WTC11 (cell line): ENCODE results near the gene OR13C2. TPM values are rescaled to one million over a fixed set of nuclear protein-coding genes. Genes with fewer than 3 reads are reported as not detected.

ENCODE experiments used
- ATAC-seq: fragments of 200-7000 bp; cut with Tn5 transposase; 2 replicates; pipeline ENCODE4 v1.10.0; 2021; ENCODE audit warnings: mild to moderate bottlenecking, moderate library complexity
- CTCF ChIA-PET: fragments of 300-600 bp; sonication (Branson Sonifier 250); formaldehyde crosslinking; loops from one replicate; lab custom pipeline; 2021; ENCODE audit warnings: antibody characterized with exemption; lab: Charles Lee
- POLR2A ChIA-PET: fragments of 350-600 bp; sonication (Branson Sonifier 250); formaldehyde crosslinking; loops from one replicate; lab custom pipeline; 2021; ENCODE audit warnings: antibody characterized with exemption; lab: Charles Lee
- DNase-seq: peaks from one replicate; pipeline ENCODE4 v3.0.0; 2021; ENCODE audit warnings: low spot score
- H3K27ac Mint-ChIP-seq: 2 replicates; pipeline ENCODE4 v1.8.0; 2021; ENCODE audit warnings: mixed read lengths
- H3K27me3 Mint-ChIP-seq: 2 replicates; pipeline ENCODE4 v1.8.0; 2021; ENCODE audit warnings: low read depth, mild to moderate bottlenecking, moderate library complexity, mixed read lengths
- H3K36me3 Mint-ChIP-seq: 2 replicates; pipeline ENCODE4 v1.8.0; 2021; ENCODE audit warnings: mixed read lengths
- H3K4me1 Mint-ChIP-seq: 2 replicates; pipeline ENCODE4 v1.8.0; 2022; ENCODE audit warnings: mixed read lengths
- H3K4me3 Mint-ChIP-seq: 2 replicates; pipeline ENCODE4 v1.8.0; 2021; ENCODE audit warnings: mild to moderate bottlenecking, moderate library complexity, mixed read lengths
- H3K9me3 Mint-ChIP-seq: 2 replicates; pipeline ENCODE4 v1.8.0; 2021; ENCODE audit warnings: mixed read lengths
- ATF2 ChIP-seq: sonication (generic); formaldehyde crosslinking; IDR thresholded peaks from 2 replicates; pipeline ENCODE4 v1.8.1; 2022; ENCODE audit warnings: low read depth, missing genetic modification reagents, borderline replicate concordance
- ATF3 ChIP-seq: sonication (generic); formaldehyde crosslinking; conservative IDR thresholded peaks from 2 replicates; pipeline ENCODE4 v1.8.1; 2022; ENCODE audit warnings: mild to moderate bottlenecking, missing genetic modification reagents
- HMGA2 ChIP-seq: fragments of 250-450 bp; sonication (Bioruptor Pico); IDR thresholded peaks from 2 replicates; pipeline ENCODE4 v1.4.0; 2021; ENCODE audit warnings: mild to moderate bottlenecking, moderate library complexity
- JUN ChIP-seq: sonication (generic); formaldehyde crosslinking; IDR thresholded peaks from 2 replicates; pipeline ENCODE4 v1.8.0; 2023; ENCODE audit warnings: mild to moderate bottlenecking, missing genetic modification reagents
- KAT7 ChIP-seq: sonication (generic); formaldehyde crosslinking; IDR thresholded peaks from 2 replicates; pipeline ENCODE4 v1.8.1; 2023; ENCODE audit warnings: missing genetic modification reagents, mild to moderate bottlenecking, borderline replicate concordance
- MXD4 ChIP-seq: fragments of 250-450 bp; sonication (Bioruptor Pico); IDR thresholded peaks from 2 replicates; pipeline ENCODE4 v1.8.0; 2021; ENCODE audit warnings: mild to moderate bottlenecking, moderate library complexity, borderline replicate concordance
- RORB ChIP-seq: fragments of 250-450 bp; sonication (Bioruptor Pico); IDR thresholded peaks from 2 replicates; pipeline ENCODE4 v1.9.0; 2021; ENCODE audit warnings: mild to moderate bottlenecking
- SMAD3 ChIP-seq: sonication (generic); formaldehyde crosslinking; IDR thresholded peaks from 2 replicates; pipeline ENCODE4 v1.8.0; 2022; ENCODE audit warnings: missing genetic modification reagents, mild to moderate bottlenecking, borderline replicate concordance
- SMAD4 ChIP-seq: sonication (generic); formaldehyde crosslinking; IDR thresholded peaks from 2 replicates; pipeline ENCODE4 v1.8.0; 2022; ENCODE audit warnings: mild to moderate bottlenecking, missing genetic modification reagents
- SP1 ChIP-seq: sonication (generic); formaldehyde crosslinking; conservative IDR thresholded peaks from 2 replicates; pipeline ENCODE4 v1.8.1; 2022; ENCODE audit warnings: missing genetic modification reagents
- ZNF232 ChIP-seq: sonication (generic); formaldehyde crosslinking; IDR thresholded peaks from 2 replicates; pipeline ENCODE4 v1.8.0; 2022; ENCODE audit warnings: mild to moderate bottlenecking, missing genetic modification reagents
- total RNA-seq: library from RNA; stranded (reverse); gene quantifications from 3 replicates; pipeline ENCODE4 v1.2.3, GENCODE V29; 2021

The OR13C2 gene
- total RNA-seq, 1 experiment from 2014 or later = not detected

GRCh38 chr9:104556830-104557634 lies 48.4 kb downstream of the OR13C2 start:
- H3K36me3 Mint-ChIP-seq = peaks cover 11% of the 10 kb centered on the region; the same call in 1 of the 2 replicates
- no peak for TF ChIP-seq JUN (CRISPR knock-in tag)
- H3K9me3 Mint-ChIP-seq = peaks cover 33% of the 10 kb centered on the region
- H3K4me3 Mint-ChIP-seq = no peak overlapping the region
- CTCF ChIA-PET = no interaction called here
- H3K27ac Mint-ChIP-seq = peak overlapping the region; percentile 87
- peaks cover 8% of the 10 kb centered on the region for H3K4me1 Mint-ChIP-seq
- DNase-seq = peak; percentile 23
- POLR2A ChIA-PET = no interaction called here
- H3K27me3 Mint-ChIP-seq = no peaks in the 10 kb centered on the region
- ATAC-seq = peak; percentile 95

GRCh38 chr9:104555521-104555920 lies 49.9 kb downstream of the OR13C2 start:
- Mint-ChIP-seq H3K27ac (no peak overlapping the region), H3K4me3 (no peak overlapping the region), H3K9me3 (peaks cover 33% of the 10 kb centered on the region), H3K27me3 (no peaks in the 10 kb centered on the region), H3K4me1 (peaks cover 8% of the 10 kb centered on the region), H3K36me3 (peaks cover 11% of the 10 kb centered on the region; the same call in 1 of the 2 replicates)
- POLR2A ChIA-PET = no interaction called here
- ATAC-seq (no peak), DNase-seq (no peak)
- CTCF ChIA-PET = no interaction called here
- TF ChIP-seq RORB (CRISPR knock-in tag) (no peak), SMAD3 (CRISPR knock-in tag) (no peak), ZNF232 (CRISPR knock-in tag) (no peak), HMGA2 (CRISPR knock-in tag) (no peak), SP1 (no peak), ATF3 (CRISPR knock-in tag) (no peak), SMAD4 (CRISPR knock-in tag) (no peak), ATF2 (CRISPR knock-in tag) (no peak), KAT7 (CRISPR knock-in tag) (no peak), MXD4 (no peak)

Other genes starting within 250 kb of the OR13C2 start
- not detected in 3 replicates for gene OR13F1, start 101.4 kb downstream of the OR13C2 start, total RNA-seq
- gene OR13C4, start 78.4 kb downstream of the OR13C2 start, total RNA-seq = 0.24 TPM in 1 of 3 replicates, not detected in the others
- not detected in 3 replicates for gene OR13C3, start 68.8 kb downstream of the OR13C2 start, total RNA-seq
- not detected in 3 replicates for gene OR13C8, start 36.5 kb downstream of the OR13C2 start, total RNA-seq
- gene OR13C5, start 6.2 kb downstream of the OR13C2 start, total RNA-seq = not detected in 3 replicates
- gene OR13C9, start 12.6 kb upstream of the OR13C2 start, total RNA-seq = not detected in 3 replicates
- not detected in 3 replicates for gene OR13D1, start 88.9 kb upstream of the OR13C2 start, total RNA-seq
- gene NIPSNAP3A, start 142.1 kb upstream of the OR13C2 start, total RNA-seq = 7.2 to 10.3 TPM (median 10.3 TPM) in 3 replicates
- gene NIPSNAP3B, start 158.5 kb upstream of the OR13C2 start, total RNA-seq = 0.30 to 0.55 TPM (median 0.31 TPM) in 3 replicates